ENCODE results near the gene ZBTB2. TPM values are rescaled to one million over a fixed set of nuclear protein-coding genes. Genes with fewer than 3 reads are reported as not detected.

The ZBTB2 gene
- total RNA-seq, 1 donor from 2014 or later: 11.6 TPM

DNA sequence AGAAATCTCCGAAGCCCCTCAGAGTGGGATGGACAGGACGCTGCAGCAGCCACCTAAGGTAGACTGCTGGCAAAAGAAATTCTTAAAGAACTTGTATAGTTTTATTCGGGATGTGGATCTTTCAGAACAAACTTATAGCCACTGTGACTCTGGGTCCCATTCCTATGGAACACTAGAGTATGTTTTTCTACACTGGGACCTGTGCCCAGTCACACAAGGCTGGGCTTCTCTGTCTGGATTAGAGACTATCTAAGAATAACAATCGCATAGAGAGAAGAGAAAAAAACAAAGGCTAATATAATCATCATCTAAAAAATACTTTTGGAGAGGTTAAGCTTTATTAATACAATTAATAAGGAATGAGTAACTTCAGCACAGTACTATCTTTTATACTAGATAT is 31.6 kb upstream of the ZBTB2 start:
- Histone ChIP-seq H3K4me1 (no peaks in the 10 kb centered on the region), H3F3A (ENCODE audit: low read depth) (no peaks in the 10 kb centered on the region), H3K9ac (no peak overlapping the region), H3K79me2 (ENCODE audit: low read depth) (no peaks in the 10 kb centered on the region), H3K27ac (no peak overlapping the region), H4K20me1 (ENCODE audit: low read depth) (no peaks in the 10 kb centered on the region), H2AFZ (replicated peaks) (no peak overlapping the region), H3K4me2 (no peak overlapping the region), H3K36me3 (no peaks in the 10 kb centered on the region), H3K27me3 (no peaks in the 10 kb centered on the region), H3K4me3 (no peak overlapping the region), H3K9me3 (ENCODE audit: low read depth) (no peaks in the 10 kb centered on the region)
- no peak overlapping the region for H3K4me3 Mint-ChIP-seq
- no peak for DNase-seq (ENCODE audit: low spot score)
- no peaks in the 10 kb centered on the region for H3K4me1 Mint-ChIP-seq
- TF ChIP-seq EZH2phosphoT487 (IDR thresholded peaks at IDR 0.05): no peak
- TF ChIP-seq EZH2 (IDR thresholded peaks at IDR 0.05): no peak
- TF ChIP-seq, protein P1, sequence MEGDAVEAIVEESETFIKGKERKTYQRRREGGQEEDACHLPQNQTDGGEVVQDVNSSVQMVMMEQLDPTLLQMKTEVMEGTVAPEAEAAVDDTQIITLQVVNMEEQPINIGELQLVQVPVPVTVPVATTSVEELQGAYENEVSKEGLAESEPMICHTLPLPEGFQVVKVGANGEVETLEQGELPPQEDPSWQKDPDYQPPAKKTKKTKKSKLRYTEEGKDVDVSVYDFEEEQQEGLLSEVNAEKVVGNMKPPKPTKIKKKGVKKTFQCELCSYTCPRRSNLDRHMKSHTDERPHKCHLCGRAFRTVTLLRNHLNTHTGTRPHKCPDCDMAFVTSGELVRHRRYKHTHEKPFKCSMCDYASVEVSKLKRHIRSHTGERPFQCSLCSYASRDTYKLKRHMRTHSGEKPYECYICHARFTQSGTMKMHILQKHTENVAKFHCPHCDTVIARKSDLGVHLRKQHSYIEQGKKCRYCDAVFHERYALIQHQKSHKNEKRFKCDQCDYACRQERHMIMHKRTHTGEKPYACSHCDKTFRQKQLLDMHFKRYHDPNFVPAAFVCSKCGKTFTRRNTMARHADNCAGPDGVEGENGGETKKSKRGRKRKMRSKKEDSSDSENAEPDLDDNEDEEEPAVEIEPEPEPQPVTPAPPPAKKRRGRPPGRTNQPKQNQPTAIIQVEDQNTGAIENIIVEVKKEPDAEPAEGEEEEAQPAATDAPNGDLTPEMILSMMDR (IDR thresholded peaks at IDR 0.05): no peak
- no peaks in the 10 kb centered on the region for H3K27me3 Mint-ChIP-seq (ENCODE audit: insufficient read depth, low read depth)
- peaks cover 15% of the 10 kb centered on the region for H3K36me3 Mint-ChIP-seq
- no peak overlapping the region for H3K27ac Mint-ChIP-seq
- H3K9me3 Mint-ChIP-seq: no peaks in the 10 kb centered on the region

GRCh38 chr6:151417477-151417876 is 26.1 kb upstream of the ZBTB2 start:
- TF ChIP-seq EZH2phosphoT487 (IDR thresholded peaks at IDR 0.05): no peak
- no peak for TF ChIP-seq EZH2 (IDR thresholded peaks at IDR 0.05)
- TF ChIP-seq, protein P1 (IDR thresholded peaks at IDR 0.05): no peak
- Mint-ChIP-seq H3K9me3 (peaks cover 5% of the 10 kb centered on the region), H3K27me3 (ENCODE audit: insufficient read depth, low read depth) (no peaks in the 10 kb centered on the region), H3K4me1 (no peaks in the 10 kb centered on the region), H3K4me3 (no peak overlapping the region), H3K36me3 (peaks cover 31% of the 10 kb centered on the region), H3K27ac (no peak overlapping the region)
- H4K20me1 ChIP-seq (ENCODE audit: low read depth): no peaks in the 10 kb centered on the region
- no peak overlapping the region for H3K4me3 ChIP-seq
- H3K4me2 ChIP-seq: no peak overlapping the region
- DNase-seq (ENCODE audit: low spot score): no peak
- H3K9ac ChIP-seq: no peak overlapping the region
- no peaks in the 10 kb centered on the region for H3F3A ChIP-seq (ENCODE audit: low read depth)
- H2AFZ ChIP-seq (replicated peaks): no peak overlapping the region
- H3K27ac ChIP-seq: no peak overlapping the region
- H3K36me3 ChIP-seq: peaks cover 13% of the 10 kb centered on the region
- no peaks in the 10 kb centered on the region for H3K9me3 ChIP-seq (ENCODE audit: low read depth)
- no peaks in the 10 kb centered on the region for H3K4me1 ChIP-seq
- H3K27me3 ChIP-seq: no peaks in the 10 kb centered on the region
- H3K79me2 ChIP-seq (ENCODE audit: low read depth): no peaks in the 10 kb centered on the region

DNA sequence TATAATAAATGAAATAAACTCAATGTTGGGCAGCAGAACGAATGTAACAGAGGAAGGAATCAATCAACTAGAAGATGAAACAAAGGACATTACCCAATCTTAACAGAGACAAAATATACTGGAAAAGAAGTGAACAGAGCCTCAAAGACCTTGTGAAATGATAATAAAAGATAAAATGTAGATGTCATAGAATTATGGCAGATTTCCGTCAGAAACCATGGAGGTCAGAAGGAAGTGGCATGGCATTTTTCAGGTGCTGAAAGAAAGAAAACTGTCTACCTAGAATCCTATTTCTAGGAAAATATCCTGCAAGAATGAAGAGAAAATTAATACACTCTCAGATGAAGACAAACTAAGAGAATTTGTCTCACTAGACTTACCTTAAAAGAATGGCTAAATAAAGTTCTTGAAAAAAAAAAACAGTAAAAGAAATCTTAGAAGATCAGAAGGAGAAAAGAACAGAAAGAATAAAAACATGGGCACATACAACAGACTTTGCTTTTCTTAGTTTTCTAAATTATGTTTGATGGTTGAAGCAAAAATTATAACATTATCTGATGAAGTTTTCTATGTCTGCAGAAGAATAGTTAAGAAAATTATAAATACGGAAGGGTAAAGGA is 23.4 kb upstream of the ZBTB2 start:
- Mint-ChIP-seq H3K36me3 (peaks cover 45% of the 10 kb centered on the region), H3K27me3 (ENCODE audit: insufficient read depth, low read depth) (no peaks in the 10 kb centered on the region), H3K9me3 (peaks cover 5% of the 10 kb centered on the region), H3K4me3 (no peak overlapping the region), H3K4me1 (no peaks in the 10 kb centered on the region), H3K27ac (no peak overlapping the region)
- TF ChIP-seq, protein P1 (IDR thresholded peaks at IDR 0.05): no peak
- TF ChIP-seq EZH2phosphoT487 (IDR thresholded peaks at IDR 0.05) (no peak), EZH2 (IDR thresholded peaks at IDR 0.05) (no peak)
- no peak overlapping the region for H3K4me2 ChIP-seq
- H3K36me3 ChIP-seq: peaks cover 13% of the 10 kb centered on the region
- H3K4me3 ChIP-seq: no peak overlapping the region
- no peak overlapping the region for H2AFZ ChIP-seq (replicated peaks)
- no peak overlapping the region for H3K27ac ChIP-seq
- no peak overlapping the region for H3K9ac ChIP-seq
- DNase-seq (ENCODE audit: low spot score): no peak
- no peaks in the 10 kb centered on the region for H4K20me1 ChIP-seq (ENCODE audit: low read depth)
- H3K9me3 ChIP-seq (ENCODE audit: low read depth): no peaks in the 10 kb centered on the region
- no peaks in the 10 kb centered on the region for H3K79me2 ChIP-seq (ENCODE audit: low read depth)
- no peaks in the 10 kb centered on the region for H3K4me1 ChIP-seq
- no peaks in the 10 kb centered on the region for H3K27me3 ChIP-seq
- H3F3A ChIP-seq (ENCODE audit: low read depth): peaks cover 1% of the 10 kb centered on the region

Measured in neural progenitor cell (in vitro differentiated cells).